GM23338 (cell line): ENCODE measurements around the gene NPHP4. TPM values are rescaled to one million over a fixed set of nuclear protein-coding genes. Genes with fewer than 3 reads are reported as not detected.

ENCODE experiments used
- ATAC-seq: fragments of 200-7000 bp; cut with Tn5 transposase; 3 replicates; pipeline ENCODE4 v1.9.1; 2020
- DNase-seq: peaks from one replicate; pipeline ENCODE4 v3.0.0-alpha.2; 2015; ENCODE audit warnings: low spot score
- H2AFZ ChIP-seq: fragments of 200-600 bp; sonication (generic); 2 replicates; pipeline ENCODE4 v1.8.0; 2016; ENCODE audit warnings: antibody characterized with exemption, mild to moderate bottlenecking, moderate library complexity
- H3F3A ChIP-seq: fragments of 200-600 bp; sonication (generic); replicated peaks from 2 replicates; pipeline ENCODE4 v1.8.0; 2017; ENCODE audit warnings: antibody characterized with exemption, mixed run types, low read depth
- H3K27ac ChIP-seq: fragments of 200-600 bp; sonication (generic); 2 replicates; pipeline ENCODE4 v1.6.1; 2016; ENCODE audit warnings: low read depth
- H3K27me3 ChIP-seq: fragments of 200-600 bp; sonication (generic); 2 replicates; pipeline ENCODE4 v1.8.0; 2016; ENCODE audit warnings: mild to moderate bottlenecking, mixed run types, moderate library complexity; ENCODE audit not compliant: insufficient read depth
- H3K36me3 ChIP-seq: fragments of 200-600 bp; sonication (generic); 2 replicates; pipeline ENCODE4 v1.8.0; 2016; ENCODE audit warnings: mild to moderate bottlenecking; ENCODE audit not compliant: insufficient read depth
- H3K4me1 ChIP-seq: fragments of 200-600 bp; sonication (generic); 2 replicates; pipeline ENCODE4 v1.8.0; 2016; ENCODE audit warnings: mild to moderate bottlenecking, moderate library complexity; ENCODE audit not compliant: insufficient read depth
- H3K4me2 ChIP-seq: fragments of 200-600 bp; sonication (generic); 2 replicates; pipeline ENCODE4 v1.7.1; 2017; ENCODE audit warnings: mixed run types
- H3K4me3 ChIP-seq: fragments of 200-600 bp; sonication (generic); 2 replicates; pipeline ENCODE4 v1.6.1; 2016; ENCODE audit warnings: mixed run types
- H3K79me2 ChIP-seq: fragments of 200-600 bp; sonication (generic); replicated peaks from 2 replicates; pipeline ENCODE4 v1.8.0; 2017; ENCODE audit warnings: mild to moderate bottlenecking; ENCODE audit not compliant: insufficient read depth
- H3K9me2 ChIP-seq: fragments of 200-600 bp; sonication (generic); 2 replicates; pipeline ENCODE4 v1.8.0; 2017; ENCODE audit not compliant: insufficient read depth
- H4K20me1 ChIP-seq: fragments of 200-600 bp; sonication (generic); replicated peaks from 2 replicates; pipeline ENCODE4 v1.8.0; 2017; ENCODE audit warnings: mild to moderate bottlenecking; ENCODE audit not compliant: insufficient read depth
- H3K27ac Mint-ChIP-seq: 2 replicates; pipeline ENCODE4 v1.8.0; 2020; ENCODE audit warnings: inconsistent platforms, mild to moderate bottlenecking, moderate library complexity, mixed read lengths
- H3K27me3 Mint-ChIP-seq: 3 replicates; pipeline ENCODE4 v1.8.0; 2022; ENCODE audit warnings: low read depth, mild to moderate bottlenecking, moderate library complexity, mixed read lengths, inconsistent platforms; ENCODE audit not compliant: insufficient read depth, poor library complexity
- H3K36me3 Mint-ChIP-seq: 3 replicates; pipeline ENCODE4 v1.8.0; 2021; ENCODE audit warnings: low read depth, mild to moderate bottlenecking, inconsistent platforms, moderate library complexity, mixed read lengths
- H3K4me1 Mint-ChIP-seq: 3 replicates; pipeline ENCODE4 v1.8.0; 2020; ENCODE audit warnings: mild to moderate bottlenecking, inconsistent platforms, mixed read lengths
- H3K4me3 Mint-ChIP-seq: 3 replicates; pipeline ENCODE4 v1.8.0; 2021; ENCODE audit warnings: moderate library complexity, mild to moderate bottlenecking, inconsistent platforms, mixed read lengths
- H3K9me3 Mint-ChIP-seq: 3 replicates; pipeline ENCODE4 v1.8.0; 2020; ENCODE audit warnings: moderate library complexity, mild to moderate bottlenecking, inconsistent platforms, mixed read lengths
- CREB1 ChIP-seq: fragments of 250-450 bp; sonication (Bioruptor Pico); IDR thresholded peaks from 2 replicates; pipeline ENCODE4 v1.5.0; 2020; ENCODE audit warnings: low read depth, mild to moderate bottlenecking, moderate library complexity
- EZH2 ChIP-seq: fragments of 200-600 bp; sonication (generic); IDR thresholded peaks from one replicate; pipeline ENCODE4 v1.8.0; 2017; ENCODE audit warnings: antibody characterized with exemption, mild to moderate bottlenecking, low read depth; ENCODE audit not compliant: unreplicated experiment
- EZH2phosphoT487 ChIP-seq: fragments of 200-600 bp; sonication (generic); IDR thresholded peaks from one replicate; pipeline ENCODE4 v1.8.1; 2018; ENCODE audit warnings: antibody characterized with exemption; ENCODE audit not compliant: unreplicated experiment
- JUNB ChIP-seq: IDR thresholded peaks from one replicate; pipeline ENCODE4 v1.6.1; 2016; ENCODE audit warnings: antibody characterized with exemption; ENCODE audit not compliant: unreplicated experiment
- NANOG ChIP-seq: IDR thresholded peaks from 2 replicates; pipeline ENCODE4 v1.6.1; 2016; ENCODE audit warnings: antibody characterized with exemption, borderline replicate concordance
- REST ChIP-seq: IDR thresholded peaks from one replicate; pipeline ENCODE4 v1.6.1; 2018; ENCODE audit warnings: antibody characterized with exemption; ENCODE audit not compliant: unreplicated experiment
- ZNF331 ChIP-seq: fragments of 250-450 bp; sonication (Bioruptor Pico); IDR thresholded peaks from 2 replicates; pipeline ENCODE4 v1.5.0; 2020; ENCODE audit warnings: low read depth, mild to moderate bottlenecking, moderate library complexity
- polyA plus RNA-seq: library from polyadenylated mRNA; unstranded; fragments of >200 nt; fragmentation: Nextera tagmentation; extraction: Ambion mirVana; gene quantifications from 2 replicates; pipeline ENCODE4 v1.2.1, GENCODE V29; 2016
- total RNA-seq: library from RNA; depleted of rRNA; stranded (reverse); fragments of >200 nt; shearing (Covaris generic); gene quantifications from 2 replicates; pipeline ENCODE4 v1.2.3, GENCODE V29; 2014
- TF ChIP-seq, protein P1 (sequence below): fragments of 250-450 bp; sonication (Bioruptor Pico); IDR thresholded peaks from 2 replicates; pipeline ENCODE4 v1.5.0; 2020; ENCODE audit warnings: mild to moderate bottlenecking, moderate library complexity

Gene NPHP4
- total and polyA plus RNA-seq, 2 experiments from 2014 or later: 2.5 to 12.4 TPM

GRCh38 chr1:5850503-5850902 lies 141.7 kb downstream of the NPHP4 start:
- Histone ChIP-seq H3K27me3 (no peaks in the 10 kb centered on the region), H3K4me1 (no peaks in the 10 kb centered on the region), H3K79me2 (no peaks in the 10 kb centered on the region), H2AFZ (no peak overlapping the region), H3K36me3 (no peaks in the 10 kb centered on the region), H3F3A (no peaks in the 10 kb centered on the region), H4K20me1 (no peaks in the 10 kb centered on the region), H3K4me2 (no peak overlapping the region), H3K27ac (no peak overlapping the region), H3K4me3 (no peak overlapping the region), H3K9me2 (no peaks in the 10 kb centered on the region)
- H3K4me1 Mint-ChIP-seq: peaks cover 5% of the 10 kb centered on the region; the same call in 1 of the 3 replicates
- H3K36me3 Mint-ChIP-seq: peaks cover 4% of the 10 kb centered on the region; the same call in 1 of the 3 replicates
- H3K9me3 Mint-ChIP-seq: no peaks in the 10 kb centered on the region; the same call in 2 of the 3 replicates
- H3K27ac Mint-ChIP-seq: no peak overlapping the region
- DNase-seq: no peak
- no peak for ATAC-seq
- H3K27me3 Mint-ChIP-seq: peaks cover 12% of the 10 kb centered on the region
- no peak for TF ChIP-seq CREB1 (CRISPR knock-in tag)
- no peak for TF ChIP-seq JUNB
- no peak for TF ChIP-seq NANOG
- TF ChIP-seq ZNF331 (CRISPR knock-in tag): no peak
- TF ChIP-seq EZH2: no peak
- TF ChIP-seq, protein P1, sequence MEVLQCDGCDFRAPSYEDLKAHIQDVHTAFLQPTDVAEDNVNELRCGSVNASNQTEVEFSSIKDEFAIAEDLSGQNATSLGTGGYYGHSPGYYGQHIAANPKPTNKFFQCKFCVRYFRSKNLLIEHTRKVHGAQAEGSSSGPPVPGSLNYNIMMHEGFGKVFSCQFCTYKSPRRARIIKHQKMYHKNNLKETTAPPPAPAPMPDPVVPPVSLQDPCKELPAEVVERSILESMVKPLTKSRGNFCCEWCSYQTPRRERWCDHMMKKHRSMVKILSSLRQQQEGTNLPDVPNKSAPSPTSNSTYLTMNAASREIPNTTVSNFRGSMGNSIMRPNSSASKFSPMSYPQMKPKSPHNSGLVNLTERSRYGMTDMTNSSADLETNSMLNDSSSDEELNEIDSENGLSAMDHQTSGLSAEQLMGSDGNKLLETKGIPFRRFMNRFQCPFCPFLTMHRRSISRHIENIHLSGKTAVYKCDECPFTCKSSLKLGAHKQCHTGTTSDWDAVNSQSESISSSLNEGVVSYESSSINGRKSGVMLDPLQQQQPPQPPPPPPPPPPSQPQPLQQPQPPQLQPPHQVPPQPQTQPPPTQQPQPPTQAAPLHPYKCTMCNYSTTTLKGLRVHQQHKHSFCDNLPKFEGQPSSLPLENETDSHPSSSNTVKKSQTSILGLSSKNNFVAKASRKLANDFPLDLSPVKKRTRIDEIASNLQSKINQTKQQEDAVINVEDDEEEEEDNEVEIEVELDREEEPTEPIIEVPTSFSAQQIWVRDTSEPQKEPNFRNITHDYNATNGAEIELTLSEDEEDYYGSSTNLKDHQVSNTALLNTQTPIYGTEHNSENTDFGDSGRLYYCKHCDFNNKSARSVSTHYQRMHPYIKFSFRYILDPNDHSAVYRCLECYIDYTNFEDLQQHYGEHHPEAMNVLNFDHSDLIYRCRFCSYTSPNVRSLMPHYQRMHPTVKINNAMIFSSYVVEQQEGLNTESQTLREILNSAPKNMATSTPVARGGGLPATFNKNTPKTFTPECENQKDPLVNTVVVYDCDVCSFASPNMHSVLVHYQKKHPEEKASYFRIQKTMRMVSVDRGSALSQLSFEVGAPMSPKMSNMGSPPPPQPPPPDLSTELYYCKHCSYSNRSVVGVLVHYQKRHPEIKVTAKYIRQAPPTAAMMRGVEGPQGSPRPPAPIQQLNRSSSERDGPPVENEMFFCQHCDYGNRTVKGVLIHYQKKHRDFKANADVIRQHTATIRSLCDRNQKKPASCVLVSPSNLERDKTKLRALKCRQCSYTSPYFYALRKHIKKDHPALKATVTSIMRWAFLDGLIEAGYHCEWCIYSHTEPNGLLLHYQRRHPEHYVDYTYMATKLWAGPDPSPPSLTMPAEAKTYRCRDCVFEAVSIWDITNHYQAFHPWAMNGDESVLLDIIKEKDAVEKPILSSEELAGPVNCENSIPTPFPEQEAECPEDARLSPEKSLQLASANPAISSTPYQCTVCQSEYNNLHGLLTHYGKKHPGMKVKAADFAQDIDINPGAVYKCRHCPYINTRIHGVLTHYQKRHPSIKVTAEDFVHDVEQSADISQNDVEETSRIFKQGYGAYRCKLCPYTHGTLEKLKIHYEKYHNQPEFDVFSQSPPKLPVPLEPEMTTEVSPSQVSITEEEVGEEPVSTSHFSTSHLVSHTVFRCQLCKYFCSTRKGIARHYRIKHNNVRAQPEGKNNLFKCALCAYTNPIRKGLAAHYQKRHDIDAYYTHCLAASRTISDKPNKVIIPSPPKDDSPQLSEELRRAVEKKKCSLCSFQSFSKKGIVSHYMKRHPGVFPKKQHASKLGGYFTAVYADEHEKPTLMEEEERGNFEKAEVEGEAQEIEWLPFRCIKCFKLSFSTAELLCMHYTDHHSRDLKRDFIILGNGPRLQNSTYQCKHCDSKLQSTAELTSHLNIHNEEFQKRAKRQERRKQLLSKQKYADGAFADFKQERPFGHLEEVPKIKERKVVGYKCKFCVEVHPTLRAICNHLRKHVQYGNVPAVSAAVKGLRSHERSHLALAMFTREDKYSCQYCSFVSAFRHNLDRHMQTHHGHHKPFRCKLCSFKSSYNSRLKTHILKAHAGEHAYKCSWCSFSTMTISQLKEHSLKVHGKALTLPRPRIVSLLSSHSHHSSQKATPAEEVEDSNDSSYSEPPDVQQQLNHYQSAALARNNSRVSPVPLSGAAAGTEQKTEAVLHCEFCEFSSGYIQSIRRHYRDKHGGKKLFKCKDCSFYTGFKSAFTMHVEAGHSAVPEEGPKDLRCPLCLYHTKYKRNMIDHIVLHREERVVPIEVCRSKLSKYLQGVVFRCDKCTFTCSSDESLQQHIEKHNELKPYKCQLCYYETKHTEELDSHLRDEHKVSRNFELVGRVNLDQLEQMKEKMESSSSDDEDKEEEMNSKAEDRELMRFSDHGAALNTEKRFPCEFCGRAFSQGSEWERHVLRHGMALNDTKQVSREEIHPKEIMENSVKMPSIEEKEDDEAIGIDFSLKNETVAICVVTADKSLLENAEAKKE (CRISPR knock-in tag): no peak
- TF ChIP-seq EZH2phosphoT487: no peak
- TF ChIP-seq REST: no peak
- no peak overlapping the region for H3K4me3 Mint-ChIP-seq
